ENCODE measurements around the gene DAW1.

DNA sequence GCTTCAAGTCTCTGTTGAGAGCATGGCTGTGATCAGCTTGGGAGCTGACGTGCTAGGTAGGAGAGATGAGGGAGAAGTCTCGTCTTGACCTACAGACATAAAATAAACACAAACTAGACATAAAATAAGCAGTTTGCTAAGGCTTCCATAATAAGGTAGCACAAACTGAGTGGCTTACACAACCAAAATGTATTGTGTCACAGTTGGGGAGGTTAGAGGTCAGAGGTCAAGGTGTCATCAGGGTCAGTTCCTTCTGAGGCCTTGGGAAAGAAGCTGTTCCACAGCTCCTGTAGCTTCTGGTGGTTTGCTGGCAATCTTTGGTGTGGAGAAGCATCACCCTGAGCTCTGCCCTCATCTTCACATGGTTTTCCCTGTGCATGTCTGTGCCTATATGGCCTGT, 20.2 kb downstream of the DAW1 start:
- TF ChIP-seq, protein P1, sequence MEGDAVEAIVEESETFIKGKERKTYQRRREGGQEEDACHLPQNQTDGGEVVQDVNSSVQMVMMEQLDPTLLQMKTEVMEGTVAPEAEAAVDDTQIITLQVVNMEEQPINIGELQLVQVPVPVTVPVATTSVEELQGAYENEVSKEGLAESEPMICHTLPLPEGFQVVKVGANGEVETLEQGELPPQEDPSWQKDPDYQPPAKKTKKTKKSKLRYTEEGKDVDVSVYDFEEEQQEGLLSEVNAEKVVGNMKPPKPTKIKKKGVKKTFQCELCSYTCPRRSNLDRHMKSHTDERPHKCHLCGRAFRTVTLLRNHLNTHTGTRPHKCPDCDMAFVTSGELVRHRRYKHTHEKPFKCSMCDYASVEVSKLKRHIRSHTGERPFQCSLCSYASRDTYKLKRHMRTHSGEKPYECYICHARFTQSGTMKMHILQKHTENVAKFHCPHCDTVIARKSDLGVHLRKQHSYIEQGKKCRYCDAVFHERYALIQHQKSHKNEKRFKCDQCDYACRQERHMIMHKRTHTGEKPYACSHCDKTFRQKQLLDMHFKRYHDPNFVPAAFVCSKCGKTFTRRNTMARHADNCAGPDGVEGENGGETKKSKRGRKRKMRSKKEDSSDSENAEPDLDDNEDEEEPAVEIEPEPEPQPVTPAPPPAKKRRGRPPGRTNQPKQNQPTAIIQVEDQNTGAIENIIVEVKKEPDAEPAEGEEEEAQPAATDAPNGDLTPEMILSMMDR (IDR thresholded peaks at IDR 0.05 in 2 of 3, conservative IDR thresholded peaks at IDR 0.05 in 1 of 3; ENCODE audit: borderline replicate concordance in 1 of 3, insufficient read depth in 1 of 3, low read depth in 2 of 3, low read length in 2 of 3): no peak
- TF ChIP-seq EZH2 (IDR thresholded peaks at IDR 0.05) (no peak), RAD21 (IDR thresholded peaks at IDR 0.05; ENCODE audit: low read depth) (no peak), POLR2A (IDR thresholded peaks at IDR 0.05; ENCODE audit: borderline replicate concordance, extremely low read depth, insufficient read depth, insufficient read length) (no peak), TCF7L2 (IDR thresholded peaks at IDR 0.05; ENCODE audit: borderline replicate concordance, extremely low read depth, insufficient read depth, insufficient read length) (no peak), CEBPB (IDR thresholded peaks at IDR 0.05; ENCODE audit: low read depth) (no peak)
- TF ChIP-seq, protein P2, sequence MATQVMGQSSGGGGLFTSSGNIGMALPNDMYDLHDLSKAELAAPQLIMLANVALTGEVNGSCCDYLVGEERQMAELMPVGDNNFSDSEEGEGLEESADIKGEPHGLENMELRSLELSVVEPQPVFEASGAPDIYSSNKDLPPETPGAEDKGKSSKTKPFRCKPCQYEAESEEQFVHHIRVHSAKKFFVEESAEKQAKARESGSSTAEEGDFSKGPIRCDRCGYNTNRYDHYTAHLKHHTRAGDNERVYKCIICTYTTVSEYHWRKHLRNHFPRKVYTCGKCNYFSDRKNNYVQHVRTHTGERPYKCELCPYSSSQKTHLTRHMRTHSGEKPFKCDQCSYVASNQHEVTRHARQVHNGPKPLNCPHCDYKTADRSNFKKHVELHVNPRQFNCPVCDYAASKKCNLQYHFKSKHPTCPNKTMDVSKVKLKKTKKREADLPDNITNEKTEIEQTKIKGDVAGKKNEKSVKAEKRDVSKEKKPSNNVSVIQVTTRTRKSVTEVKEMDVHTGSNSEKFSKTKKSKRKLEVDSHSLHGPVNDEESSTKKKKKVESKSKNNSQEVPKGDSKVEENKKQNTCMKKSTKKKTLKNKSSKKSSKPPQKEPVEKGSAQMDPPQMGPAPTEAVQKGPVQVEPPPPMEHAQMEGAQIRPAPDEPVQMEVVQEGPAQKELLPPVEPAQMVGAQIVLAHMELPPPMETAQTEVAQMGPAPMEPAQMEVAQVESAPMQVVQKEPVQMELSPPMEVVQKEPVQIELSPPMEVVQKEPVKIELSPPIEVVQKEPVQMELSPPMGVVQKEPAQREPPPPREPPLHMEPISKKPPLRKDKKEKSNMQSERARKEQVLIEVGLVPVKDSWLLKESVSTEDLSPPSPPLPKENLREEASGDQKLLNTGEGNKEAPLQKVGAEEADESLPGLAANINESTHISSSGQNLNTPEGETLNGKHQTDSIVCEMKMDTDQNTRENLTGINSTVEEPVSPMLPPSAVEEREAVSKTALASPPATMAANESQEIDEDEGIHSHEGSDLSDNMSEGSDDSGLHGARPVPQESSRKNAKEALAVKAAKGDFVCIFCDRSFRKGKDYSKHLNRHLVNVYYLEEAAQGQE (IDR thresholded peaks at IDR 0.05; ENCODE audit: low read depth): no peak
- TF ChIP-seq, protein P3, sequence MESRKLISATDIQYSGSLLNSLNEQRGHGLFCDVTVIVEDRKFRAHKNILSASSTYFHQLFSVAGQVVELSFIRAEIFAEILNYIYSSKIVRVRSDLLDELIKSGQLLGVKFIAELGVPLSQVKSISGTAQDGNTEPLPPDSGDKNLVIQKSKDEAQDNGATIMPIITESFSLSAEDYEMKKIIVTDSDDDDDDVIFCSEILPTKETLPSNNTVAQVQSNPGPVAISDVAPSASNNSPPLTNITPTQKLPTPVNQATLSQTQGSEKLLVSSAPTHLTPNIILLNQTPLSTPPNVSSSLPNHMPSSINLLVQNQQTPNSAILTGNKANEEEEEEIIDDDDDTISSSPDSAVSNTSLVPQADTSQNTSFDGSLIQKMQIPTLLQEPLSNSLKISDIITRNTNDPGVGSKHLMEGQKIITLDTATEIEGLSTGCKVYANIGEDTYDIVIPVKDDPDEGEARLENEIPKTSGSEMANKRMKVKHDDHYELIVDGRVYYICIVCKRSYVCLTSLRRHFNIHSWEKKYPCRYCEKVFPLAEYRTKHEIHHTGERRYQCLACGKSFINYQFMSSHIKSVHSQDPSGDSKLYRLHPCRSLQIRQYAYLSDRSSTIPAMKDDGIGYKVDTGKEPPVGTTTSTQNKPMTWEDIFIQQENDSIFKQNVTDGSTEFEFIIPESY (IDR thresholded peaks at IDR 0.05; ENCODE audit: extremely low read depth, insufficient replicate concordance, low read length): no peak
